HepG2 (cell line): ENCODE measurements around the gene VPS37B. TPM values are rescaled to one million over a fixed set of nuclear protein-coding genes. Genes with fewer than 3 reads are reported as not detected.

Experiments
- CEBPZ ChIP-seq: IDR thresholded peaks from 2 replicates; pipeline ENCODE4 v1.6.1; 2012; ENCODE audit warnings: low read length, improper control_type of control experiment
- CHD2 ChIP-seq: IDR thresholded peaks from 2 replicates; pipeline ENCODE4 v1.6.1; 2011; ENCODE audit warnings: low read depth, low read length, improper control_type of control experiment
- CTCF ChIP-seq: sonication (generic); formaldehyde crosslinking; IDR thresholded peaks from 2 replicates; pipeline ENCODE4 v1.5.0; 2020; ENCODE audit warnings: mild to moderate bottlenecking, missing genetic modification reagents, moderate library complexity
- EED ChIP-seq: sonication (generic); formaldehyde crosslinking; IDR thresholded peaks from 2 replicates; pipeline ENCODE4 v1.5.0; 2020; ENCODE audit warnings: mild to moderate bottlenecking, missing genetic modification reagents
- GABPB1 ChIP-seq: IDR thresholded peaks from 2 replicates; pipeline ENCODE4 v1.6.1; 2016; ENCODE audit warnings: mild to moderate bottlenecking, missing genetic modification reagents, moderate library complexity, missing compliant biosample characterization
- LRRFIP1 ChIP-seq: sonication (generic); formaldehyde crosslinking; conservative IDR thresholded peaks from 2 replicates; pipeline ENCODE4 v1.4.0; 2020; ENCODE audit warnings: missing genetic modification reagents
- MIXL1 ChIP-seq: IDR thresholded peaks from 2 replicates; pipeline ENCODE4 v1.6.1; 2016
- PHF8 ChIP-seq: sonication (generic); formaldehyde crosslinking; IDR thresholded peaks from 2 replicates; pipeline ENCODE4 v1.5.0; 2020; ENCODE audit warnings: missing genetic modification reagents
- SALL2 ChIP-seq: sonication (generic); formaldehyde crosslinking; IDR thresholded peaks from 2 replicates; pipeline ENCODE4 v1.8.1; 2023; ENCODE audit warnings: mild to moderate bottlenecking, missing genetic modification reagents, inconsistent platforms
- STAG1 ChIP-seq: sonication (generic); formaldehyde crosslinking; IDR thresholded peaks from 2 replicates; pipeline ENCODE4 v1.4.0; 2020; ENCODE audit warnings: missing genetic modification reagents
- TEAD3 ChIP-seq: optimal IDR thresholded peaks from 2 replicates; pipeline ENCODE3; 2016; ENCODE audit warnings: borderline replicate concordance
- TOE1 ChIP-seq: sonication (generic); formaldehyde crosslinking; IDR thresholded peaks from 2 replicates; pipeline ENCODE4 v1.4.0; 2020; ENCODE audit warnings: mild to moderate bottlenecking, missing genetic modification reagents
- UBTF ChIP-seq: sonication (generic); formaldehyde crosslinking; IDR thresholded peaks from 2 replicates; pipeline ENCODE4 v1.4.0; 2020; ENCODE audit warnings: mild to moderate bottlenecking, missing genetic modification reagents
- ZBTB37 ChIP-seq: sonication (generic); formaldehyde crosslinking; IDR thresholded peaks from 2 replicates; pipeline ENCODE4 v1.4.0; 2020; ENCODE audit warnings: mild to moderate bottlenecking, missing genetic modification reagents
- ZFP36L1 ChIP-seq: sonication (generic); formaldehyde crosslinking; IDR thresholded peaks from 2 replicates; pipeline ENCODE4 v1.8.0; 2022; ENCODE audit warnings: mild to moderate bottlenecking, missing genetic modification reagents, moderate library complexity
- polyA plus RNA-seq, 8 experiments: library from polyadenylated mRNA; depleted of rRNA in 3 of 8; stranded (reverse) in 7 of 8; unstranded in 1 of 8; fragments of >200 nt; fragmentation: Illumina TruSeq in 4 of 8; extraction: Trizol in 4 of 8; gene quantifications; 2 replicates each; pipeline versions ENCODE4 v1.2.1 to v1.2.3, GENCODE V29; 2011 to 2016; ENCODE audit warnings: low read depth in 4 of 8, missing spikeins in 1 of 8, mixed read lengths in 1 of 8; ENCODE audit not compliant: insufficient read depth in 1 of 8
- total RNA-seq, 5 experiments: library from RNA; depleted of rRNA; stranded (reverse); fragments of >200 nt; fragmentation: Illumina TruSeq; extraction: Trizol; gene quantifications; 2 replicates each; pipeline ENCODE4 v1.2.3, GENCODE V29; 2016; ENCODE audit warnings: low read depth in 1 of 5

VPS37B gene
- total and polyA plus RNA-seq, 2 of the 13 experiments (the other 11 are each of a cell fraction or from before 2014, with no cell fraction given): 4.6 to 5.3 TPM

- TF ChIP-seq EED (CRISPR knock-in tag): peak; percentile 30; the same call in 1 of the 2 replicates
- no peak for TF ChIP-seq MIXL1 (CRISPR knock-in tag)
- TF ChIP-seq ZFP36L1: no peak
- TF ChIP-seq STAG1 (CRISPR knock-in tag): peak; percentile 54
- TF ChIP-seq GABPB1: peak; percentile 30; the same call in 1 of the 2 replicates
- no peak for TF ChIP-seq CHD2
- no peak for TF ChIP-seq TOE1 (CRISPR knock-in tag)
- TF ChIP-seq SALL2 (CRISPR knock-in tag): no peak
- 0 out of 2 replicates have a peak, but pooled peaks have one; percentile 19 for TF ChIP-seq UBTF (CRISPR knock-in tag)
- TF ChIP-seq CTCF (CRISPR knock-in tag): peak; percentile 50
- TF ChIP-seq CEBPZ: no peak
- 0 out of 2 replicates have a peak, but pooled peaks have one; percentile 16 for TF ChIP-seq PHF8
- TF ChIP-seq LRRFIP1 (CRISPR knock-in tag): no peak
- no peak for TF ChIP-seq ZBTB37
- peak; percentile 10 for TF ChIP-seq TEAD3
These were observed 53.2 kb downstream of the VPS37B start (continued) for GRCh38 chr12:122842505-122843405.
